Measurements from ENCODE around the gene C9orf78. TPM values are rescaled to one million over a fixed set of nuclear protein-coding genes. Genes with fewer than 3 reads are reported as not detected.
"Not testable (repeated sequence)": the region's sequence is repeated elsewhere in the genome, so short reads cannot be mapped to it uniquely, and the experiment has no call there.

The C9orf78 gene
- total and polyA plus RNA-seq, 2 donors (not counting 1 experiment from before 2014, with no cell fraction given), result 39.8 to 88.6 TPM

- H2AFZ ChIP-seq (ENCODE audit: low read length), result peak within 1 kb of the TSS; percentile 85
These were observed 32.0 kb downstream of the C9orf78 start, which contains the start of gene TOR1B for GRCh38 chr9:129802833-129803675. TSS of gene TOR1B (plus strand) at chr9:129803184. CDS start at chr9:129803213, 29 bp downstream.

GRCh38 chr9:129801504-129801903 lies 33.6 kb downstream of the C9orf78 start:
- Histone ChIP-seq H3K36me3 (ENCODE audit: control insufficient read depth, insufficient read depth, low read length) (no peaks in the 10 kb centered on the region), H4K20me1 (ENCODE audit: control insufficient read depth, extremely low read depth, insufficient read depth, low read length) (no peaks in the 10 kb centered on the region), H3K79me2 (ENCODE audit: control insufficient read depth, insufficient read depth, low read length) (no peaks in the 10 kb centered on the region), H3K9me3 (ENCODE audit: control insufficient read depth, insufficient read depth, low read depth, low read length) (no peaks in the 10 kb centered on the region), H3K4me1 (ENCODE audit: control insufficient read depth, extremely low read depth, insufficient read depth, low read length) (peaks cover 7% of the 10 kb centered on the region), H3K9ac (ENCODE audit: insufficient read depth, low read length) (no peak overlapping the region), H2AFZ (ENCODE audit: low read length) (no peak overlapping the region), H3K4me3 (replicated peaks in 1 of 4; ENCODE audit: control extremely low read depth in 1 of 4, insufficient read depth in 1 of 4, low read depth in 3 of 4, low read length in 4 of 4) (no peak overlapping the region), H3K27me3 (ENCODE audit: control insufficient read depth, insufficient read depth, low read length) (no peaks in the 10 kb centered on the region), H3K27ac (ENCODE audit: insufficient read depth, low read length) (no peak overlapping the region), H3K4me2 (ENCODE audit: extremely low read depth, insufficient read depth, low read length) (no peak overlapping the region)
- DNase-seq (ENCODE audit: low read depth in 2 of 2), result no peak
- TF ChIP-seq CTCF (conservative IDR thresholded peaks at IDR 0.05 in 1 of 2, IDR thresholded peaks at IDR 0.05 in 1 of 2; ENCODE audit: low read depth in 1 of 2, low read length in 2 of 2) (no peak), EZH2 (IDR thresholded peaks at IDR 0.05; ENCODE audit: low read length, missing control alignments) (no peak)

More at GRCh38 chr9:129802833-129803675, 32.0 kb downstream of the C9orf78 start, which contains the start of gene TOR1B:
- H4K20me1 ChIP-seq (ENCODE audit: control insufficient read depth, extremely low read depth, insufficient read depth, low read length), result no peaks in the 10 kb centered on the region
- H3K79me2 ChIP-seq (ENCODE audit: control insufficient read depth, insufficient read depth, low read length), result no peaks in the 10 kb centered on the region
- TF ChIP-seq CTCF (conservative IDR thresholded peaks at IDR 0.05 in 1 of 2, IDR thresholded peaks at IDR 0.05 in 1 of 2; ENCODE audit: low read depth in 1 of 2, low read length in 2 of 2) (no peak), EZH2 (IDR thresholded peaks at IDR 0.05; ENCODE audit: low read length, missing control alignments) (no peak)
- peak within 1 kb of the TSS; percentile 66 for H3K27ac ChIP-seq (ENCODE audit: insufficient read depth, low read length)
- peak within 1 kb of the TSS; percentile 74 for H3K9ac ChIP-seq (ENCODE audit: insufficient read depth, low read length)
- H3K4me3 ChIP-seq (replicated peaks in 1 of 4; ENCODE audit: control extremely low read depth in 1 of 4, insufficient read depth in 1 of 4, low read depth in 3 of 4, low read length in 4 of 4), result peak within 1 kb of the TSS; percentile 79 to 88 (median 82)
- H3K27me3 ChIP-seq (ENCODE audit: control insufficient read depth, insufficient read depth, low read length), result no peaks in the 10 kb centered on the region
- H3K36me3 ChIP-seq (ENCODE audit: control insufficient read depth, insufficient read depth, low read length), result no peaks in the 10 kb centered on the region
- peak within 1 kb of the TSS; percentile 84 for H3K4me2 ChIP-seq (ENCODE audit: extremely low read depth, insufficient read depth, low read length)
- H3K9me3 ChIP-seq (ENCODE audit: control insufficient read depth, insufficient read depth, low read depth, low read length), result no peaks in the 10 kb centered on the region
- peak; percentile 89 to 91 for DNase-seq (ENCODE audit: low read depth in 2 of 2)
- peaks cover 7% of the 10 kb centered on the region for H3K4me1 ChIP-seq (ENCODE audit: control insufficient read depth, extremely low read depth, insufficient read depth, low read length)

GRCh38 chr9:129798973-129799372 lies 36.1 kb downstream of the C9orf78 start:
- H3K79me2 ChIP-seq (ENCODE audit: control insufficient read depth, insufficient read depth, low read length), result no peaks in the 10 kb centered on the region
- TF ChIP-seq CTCF (conservative IDR thresholded peaks at IDR 0.05 in 1 of 2, IDR thresholded peaks at IDR 0.05 in 1 of 2; ENCODE audit: low read depth in 1 of 2, low read length in 2 of 2) (no peak), EZH2 (IDR thresholded peaks at IDR 0.05; ENCODE audit: low read length, missing control alignments) (no peak)
- H3K9me3 ChIP-seq (ENCODE audit: control insufficient read depth, insufficient read depth, low read depth, low read length), result no peaks in the 10 kb centered on the region
- H2AFZ ChIP-seq (ENCODE audit: low read length), result no peak overlapping the region
- no peak overlapping the region for H3K9ac ChIP-seq (ENCODE audit: insufficient read depth, low read length)
- H3K4me3 ChIP-seq (replicated peaks in 1 of 4; ENCODE audit: control extremely low read depth in 1 of 4, insufficient read depth in 1 of 4, low read depth in 3 of 4, low read length in 4 of 4), result no peak overlapping the region
- H3K36me3 ChIP-seq (ENCODE audit: control insufficient read depth, insufficient read depth, low read length), result no peaks in the 10 kb centered on the region
- H3K27me3 ChIP-seq (ENCODE audit: control insufficient read depth, insufficient read depth, low read length), result peaks cover 13% of the 10 kb centered on the region
- no peak for DNase-seq (ENCODE audit: low read depth in 2 of 2)
- H3K4me1 ChIP-seq (ENCODE audit: control insufficient read depth, extremely low read depth, insufficient read depth, low read length), result peaks cover 3% of the 10 kb centered on the region
- H3K4me2 ChIP-seq (ENCODE audit: extremely low read depth, insufficient read depth, low read length), result no peak overlapping the region
- H3K27ac ChIP-seq (ENCODE audit: insufficient read depth, low read length), result no peak overlapping the region
- no peaks in the 10 kb centered on the region for H4K20me1 ChIP-seq (ENCODE audit: control insufficient read depth, extremely low read depth, insufficient read depth, low read length)

- H4K20me1 ChIP-seq (ENCODE audit: control insufficient read depth, extremely low read depth, insufficient read depth, low read length); H3K4me2 ChIP-seq (ENCODE audit: extremely low read depth, insufficient read depth, low read length); H3K4me1 ChIP-seq (ENCODE audit: control insufficient read depth, extremely low read depth, insufficient read depth, low read length); H3K9me3 ChIP-seq (ENCODE audit: control insufficient read depth, insufficient read depth, low read depth, low read length); H3K9ac ChIP-seq (ENCODE audit: insufficient read depth, low read length); H3K36me3 ChIP-seq (ENCODE audit: control insufficient read depth, insufficient read depth, low read length); H3K79me2 ChIP-seq (ENCODE audit: control insufficient read depth, insufficient read depth, low read length); H2AFZ ChIP-seq (ENCODE audit: low read length); H3K27ac ChIP-seq (ENCODE audit: insufficient read depth, low read length); DNase-seq (ENCODE audit: low read depth in 2 of 2); H3K4me3 ChIP-seq (replicated peaks in 1 of 4; ENCODE audit: control extremely low read depth in 1 of 4, insufficient read depth in 1 of 4, low read depth in 3 of 4, low read length in 4 of 4): not testable (repeated sequence)
- H3K27me3 ChIP-seq (ENCODE audit: control insufficient read depth, insufficient read depth, low read length), result peaks cover 13% of the 10 kb centered on the region
These were observed 39.0 kb downstream of the C9orf78 start for GRCh38 chr9:129796029-129796428.

All from fibroblast of lung (primary cell).